ENCODE measurements around the gene CHST14. TPM values are rescaled to one million over a fixed set of nuclear protein-coding genes. Genes with fewer than 3 reads are reported as not detected.

Gene CHST14, protein sequence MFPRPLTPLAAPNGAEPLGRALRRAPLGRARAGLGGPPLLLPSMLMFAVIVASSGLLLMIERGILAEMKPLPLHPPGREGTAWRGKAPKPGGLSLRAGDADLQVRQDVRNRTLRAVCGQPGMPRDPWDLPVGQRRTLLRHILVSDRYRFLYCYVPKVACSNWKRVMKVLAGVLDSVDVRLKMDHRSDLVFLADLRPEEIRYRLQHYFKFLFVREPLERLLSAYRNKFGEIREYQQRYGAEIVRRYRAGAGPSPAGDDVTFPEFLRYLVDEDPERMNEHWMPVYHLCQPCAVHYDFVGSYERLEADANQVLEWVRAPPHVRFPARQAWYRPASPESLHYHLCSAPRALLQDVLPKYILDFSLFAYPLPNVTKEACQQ
- polyA plus RNA-seq (2011; rRNA removed) (19.8 and 21.7 TPM in 2 replicates), polyA minus RNA-seq (2011; rRNA and poly(A)+ RNA removed) (12.9 and 15.0 TPM in 2 replicates)

DNA sequence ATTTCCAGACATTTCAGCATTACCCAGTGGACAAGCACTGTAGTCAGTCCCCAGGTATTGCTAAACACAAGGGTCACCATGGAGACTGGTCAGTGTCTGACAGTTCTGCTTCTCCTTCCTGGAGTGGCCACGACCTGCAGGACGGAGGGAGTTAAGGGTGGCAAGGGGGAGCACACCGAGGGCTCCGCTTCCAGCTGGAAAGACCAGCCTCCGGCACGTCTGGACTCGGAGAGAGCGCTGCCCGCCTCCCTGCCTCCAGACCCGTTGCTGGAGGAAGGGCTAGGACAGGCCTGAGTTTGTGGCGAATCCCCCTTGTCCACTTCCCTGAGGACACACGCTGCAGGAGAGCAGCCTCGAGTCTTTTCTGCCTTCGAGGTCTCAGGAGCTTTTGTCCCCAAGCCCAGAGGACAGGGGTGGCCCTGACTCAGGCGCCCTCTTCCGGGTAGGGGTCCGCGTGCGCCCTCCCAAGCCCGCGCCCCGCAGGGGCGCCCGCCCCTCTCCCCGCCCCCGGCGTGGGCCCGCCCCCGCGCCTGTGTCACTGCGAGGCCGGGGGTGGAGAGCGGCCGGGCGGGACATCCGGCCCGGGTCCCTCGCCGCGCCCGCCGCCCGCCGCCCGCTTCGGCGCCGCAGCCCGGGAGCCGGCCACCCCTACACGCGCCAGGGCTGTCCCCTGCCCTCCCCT, at the start of gene CHST14:
Gene CHST14 (plus strand): TSS at position 562 of the 682 bp plus-strand sequence. CDS start 230 bp downstream, outside the sequence.
- peak within 1 kb of the TSS; percentile 52 for H3K27ac ChIP-seq (ENCODE audit: low read depth, low read length)
- no peak for DNase-seq (ENCODE audit: low read depth, low spot score)
- H3K27me3 ChIP-seq (ENCODE audit: control insufficient read depth, insufficient read depth, low read length), result peaks cover 5% of the 10 kb centered on the region
- H3K4me3 ChIP-seq (ENCODE audit: low read depth, low read length), result peak within 1 kb of the TSS; percentile 74
- CTCF ChIA-PET, result no interaction called here
- TF ChIP-seq, protein P1, sequence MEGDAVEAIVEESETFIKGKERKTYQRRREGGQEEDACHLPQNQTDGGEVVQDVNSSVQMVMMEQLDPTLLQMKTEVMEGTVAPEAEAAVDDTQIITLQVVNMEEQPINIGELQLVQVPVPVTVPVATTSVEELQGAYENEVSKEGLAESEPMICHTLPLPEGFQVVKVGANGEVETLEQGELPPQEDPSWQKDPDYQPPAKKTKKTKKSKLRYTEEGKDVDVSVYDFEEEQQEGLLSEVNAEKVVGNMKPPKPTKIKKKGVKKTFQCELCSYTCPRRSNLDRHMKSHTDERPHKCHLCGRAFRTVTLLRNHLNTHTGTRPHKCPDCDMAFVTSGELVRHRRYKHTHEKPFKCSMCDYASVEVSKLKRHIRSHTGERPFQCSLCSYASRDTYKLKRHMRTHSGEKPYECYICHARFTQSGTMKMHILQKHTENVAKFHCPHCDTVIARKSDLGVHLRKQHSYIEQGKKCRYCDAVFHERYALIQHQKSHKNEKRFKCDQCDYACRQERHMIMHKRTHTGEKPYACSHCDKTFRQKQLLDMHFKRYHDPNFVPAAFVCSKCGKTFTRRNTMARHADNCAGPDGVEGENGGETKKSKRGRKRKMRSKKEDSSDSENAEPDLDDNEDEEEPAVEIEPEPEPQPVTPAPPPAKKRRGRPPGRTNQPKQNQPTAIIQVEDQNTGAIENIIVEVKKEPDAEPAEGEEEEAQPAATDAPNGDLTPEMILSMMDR (IDR thresholded peaks at IDR 0.05; ENCODE audit: low read depth, low read length), result no peak; the same call in 1 of the 2 replicates
- POLR2A ChIA-PET, result no interaction called here
- H3K9me3 ChIP-seq (ENCODE audit: control insufficient read depth, insufficient read depth, low read length), result no peaks in the 10 kb centered on the region

DNA sequence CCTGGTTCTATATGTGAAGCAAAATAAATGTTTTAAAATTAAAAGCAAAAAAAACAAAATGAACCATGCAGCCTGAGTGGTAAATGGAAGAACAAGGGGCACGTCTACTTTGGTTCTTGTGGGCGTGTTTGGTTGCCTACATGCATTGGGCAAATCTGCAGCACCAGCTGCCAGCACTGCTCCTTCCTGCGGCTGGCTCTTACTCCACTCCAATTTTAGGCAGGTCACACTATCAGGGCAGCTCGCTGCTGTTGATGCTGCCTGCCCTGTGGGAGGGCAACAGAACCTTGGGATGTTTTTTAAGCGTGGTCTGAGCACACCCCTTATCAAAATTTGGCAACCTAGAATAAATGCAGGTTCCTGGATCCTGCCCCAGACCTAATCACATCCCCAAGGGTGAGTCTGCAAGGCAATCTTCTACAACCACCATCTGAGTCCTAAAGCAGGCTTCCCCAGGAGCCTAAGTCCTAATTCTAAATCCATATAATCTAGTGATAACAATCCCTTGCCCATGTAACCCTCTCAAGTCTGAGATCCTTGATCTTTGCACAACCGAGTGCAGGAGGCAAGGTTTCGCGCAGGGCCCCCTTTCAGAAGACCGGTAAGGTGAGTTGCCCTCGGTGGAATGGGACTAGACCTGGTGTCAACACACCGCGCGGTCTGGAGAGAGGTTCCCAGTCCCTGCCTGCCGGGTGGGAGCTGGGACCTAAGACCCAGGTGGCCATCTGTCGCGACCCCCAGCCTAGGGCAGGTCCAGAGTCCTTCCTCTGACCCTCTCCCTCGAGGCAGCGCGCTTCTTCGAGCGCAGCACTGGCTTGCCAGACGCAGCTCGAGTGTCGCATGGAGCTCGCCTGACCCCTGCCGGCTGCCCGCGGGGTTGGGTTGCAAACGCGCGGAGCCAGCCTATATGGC, 49.3 kb upstream of the CHST14 start:
- ChIA-PET CTCF (interaction anchor here (0.7 to 4.0 kb wide), 19 partner anchors 10 to 147 kb away, joined by 3 to 41 read pairs (median 4); partner anchors contain the start of gene CCDC9B), POLR2A (interaction anchor here (0.7 to 1.4 kb wide), 6 partner anchors 8 to 167 kb away, joined by 3 to 9 read pairs (median 3); no protein-coding TSS in a partner anchor)
- DNase-seq (ENCODE audit: low read depth, low spot score), result no peak
- TF ChIP-seq, protein P1 (IDR thresholded peaks at IDR 0.05; ENCODE audit: low read depth, low read length), result peak; percentile 97
- peak overlapping the region; percentile 34; the same call in 1 of the 2 replicates for H3K4me3 ChIP-seq (ENCODE audit: low read depth, low read length)
- peaks cover 2% of the 10 kb centered on the region for H3K27me3 ChIP-seq (ENCODE audit: control insufficient read depth, insufficient read depth, low read length)
- H3K9me3 ChIP-seq (ENCODE audit: control insufficient read depth, insufficient read depth, low read length), result no peaks in the 10 kb centered on the region
- H3K27ac ChIP-seq (ENCODE audit: low read depth, low read length), result no peak overlapping the region

DNA sequence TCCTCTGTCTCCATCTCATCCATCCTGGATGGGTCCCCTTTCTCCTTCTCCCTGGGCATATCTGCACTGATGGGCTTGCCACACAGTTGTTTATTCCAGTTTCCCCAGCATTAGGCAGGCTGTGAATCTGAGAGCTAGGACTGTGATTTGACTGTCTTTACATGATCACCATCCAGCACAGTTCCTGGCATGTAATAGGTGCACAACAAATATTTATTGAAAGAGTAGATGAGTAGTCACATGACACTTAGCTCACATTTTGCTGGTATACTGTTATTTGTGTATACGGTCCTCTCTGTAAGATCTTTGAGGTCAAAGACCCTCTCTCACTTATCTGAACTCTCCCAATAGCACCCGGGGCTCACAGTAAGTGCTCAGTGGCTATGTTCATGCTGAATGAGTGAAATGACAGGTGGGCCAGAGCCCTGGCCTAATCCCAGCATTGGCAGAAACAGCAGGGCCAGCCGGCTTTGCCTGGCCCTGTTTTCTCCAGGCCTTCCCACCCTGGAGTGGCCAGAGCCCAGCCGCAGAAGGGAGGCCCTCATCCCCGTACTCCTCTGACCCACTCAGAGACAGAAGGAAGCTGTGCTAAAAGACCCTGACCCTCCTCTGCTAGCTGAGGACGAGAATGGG, 46.2 kb upstream of the CHST14 start:
- H3K9me3 ChIP-seq (ENCODE audit: control insufficient read depth, insufficient read depth, low read length), result no peaks in the 10 kb centered on the region
- TF ChIP-seq, protein P1 (IDR thresholded peaks at IDR 0.05; ENCODE audit: low read depth, low read length), result no peak
- ChIA-PET POLR2A (no interaction called here), CTCF (interaction anchor here (0.6 to 4.0 kb wide), 7 partner anchors 56 to 150 kb away, joined by 3 to 41 read pairs (median 4); partner anchors contain the start of gene PLCB2)
- H3K27me3 ChIP-seq (ENCODE audit: control insufficient read depth, insufficient read depth, low read length), result peaks cover 17% of the 10 kb centered on the region
- no peak for DNase-seq (ENCODE audit: low read depth, low spot score)
- H3K27ac ChIP-seq (ENCODE audit: low read depth, low read length), result no peak overlapping the region
- H3K4me3 ChIP-seq (ENCODE audit: low read depth, low read length), result no peak overlapping the region

DNA sequence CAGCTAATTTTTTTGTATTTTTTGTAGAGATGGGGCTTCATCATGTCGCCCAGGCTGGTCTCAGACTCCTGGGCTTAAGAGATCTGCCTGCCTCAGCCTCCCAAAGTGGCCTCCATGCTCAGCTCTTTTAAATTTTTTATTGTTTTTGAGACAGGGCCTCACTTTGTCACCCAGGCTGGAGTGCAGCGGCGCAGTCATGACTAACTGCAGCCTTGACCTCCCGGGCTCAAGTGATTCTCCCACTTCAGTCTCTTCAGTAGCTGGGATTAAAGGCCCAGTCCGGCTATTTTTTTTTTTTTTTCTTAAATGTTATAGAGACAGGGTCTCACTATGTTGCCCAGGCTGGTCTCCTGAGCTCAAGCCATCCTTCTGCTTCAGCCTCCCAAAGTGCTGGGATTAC, 45.1 kb upstream of the CHST14 start:
- POLR2A ChIA-PET, result no interaction called here
- Histone ChIP-seq H3K27me3 (ENCODE audit: control insufficient read depth, insufficient read depth, low read length) (peaks cover 23% of the 10 kb centered on the region), H3K9me3 (ENCODE audit: control insufficient read depth, insufficient read depth, low read length) (no peaks in the 10 kb centered on the region), H3K4me3 (ENCODE audit: low read depth, low read length) (no peak overlapping the region), H3K27ac (ENCODE audit: low read depth, low read length) (no peak overlapping the region)
- CTCF ChIA-PET, result interaction anchor here (0.9 to 1.4 kb wide), 3 partner anchors 57 to 147 kb away, joined by 3 to 7 read pairs (median 5); no protein-coding TSS in a partner anchor
- TF ChIP-seq, protein P1 (IDR thresholded peaks at IDR 0.05; ENCODE audit: low read depth, low read length), result no peak
- no peak for DNase-seq (ENCODE audit: low read depth, low spot score)

All from AG04450 (cell line).